IMR-90 (cell line): ENCODE measurements around the gene TADA2A. TPM values are rescaled to one million over a fixed set of nuclear protein-coding genes. Genes with fewer than 3 reads are reported as not detected.

Experiments
- ATAC-seq: fragments of 200-7000 bp; cut with Tn5 transposase; 2 replicates; pipeline ENCODE4 v1.9.1; 2020; ENCODE audit warnings: low read depth, mild to moderate bottlenecking, moderate library complexity
- BruUV-seq: library from RNA; stranded (reverse); fragments of 400-500 nt; replicated peaks from 2 replicates; lab custom pipeline; 2021; lab: Mats Ljungman, UMichigan
- CTCF ChIA-PET: fragments of 300-600 bp; formaldehyde crosslinking; extraction: SDS; loops from one replicate; lab custom pipeline; 2021; ENCODE audit warnings: antibody characterized with exemption; lab: Yijun Ruan, JAX
- POLR2A ChIA-PET: fragments of 300-600 bp; sonication (Branson Sonifier 250); formaldehyde crosslinking; loops from one replicate; lab custom pipeline; 2022; ENCODE audit warnings: antibody characterized with exemption; ENCODE audit not compliant: unreplicated experiment; lab: Charles Lee
- DNase-seq: peaks from one replicate; pipeline ENCODE4 v3.0.0; 2013
- H2AFZ ChIP-seq: replicated peaks from 2 replicates; pipeline ENCODE3; 2013; ENCODE audit warnings: low read length, mild to moderate bottlenecking; ENCODE audit not compliant: poor library complexity
- H2AK5ac ChIP-seq: 2 replicates; pipeline ENCODE4 v1.6.1; 2013; ENCODE audit warnings: low read depth, low read length, inconsistent platforms
- H2AK9ac ChIP-seq: replicated peaks from 2 replicates; pipeline ENCODE3; 2013; ENCODE audit warnings: mild to moderate bottlenecking, low read depth, low read length, moderate library complexity; ENCODE audit not compliant: poor library complexity
- H2BK120ac ChIP-seq: 2 replicates; pipeline ENCODE4 v1.6.1; 2013; ENCODE audit warnings: low read depth, low read length, inconsistent platforms
- H2BK15ac ChIP-seq: 3 replicates; pipeline ENCODE4 v1.6.1; 2013; ENCODE audit warnings: low read depth, low read length, inconsistent platforms
- H2BK20ac ChIP-seq: 2 replicates; pipeline ENCODE4 v1.6.1; 2013; ENCODE audit warnings: low read depth, mild to moderate bottlenecking, inconsistent platforms, low read length, moderate library complexity
- H2BK5ac ChIP-seq: 2 replicates; pipeline ENCODE4 v1.6.1; 2013; ENCODE audit warnings: mild to moderate bottlenecking, low read depth, low read length, inconsistent platforms; ENCODE audit not compliant: poor library complexity, severe bottlenecking
- H3K14ac ChIP-seq: replicated peaks from 2 replicates; pipeline ENCODE4 v1.6.1; 2013; ENCODE audit warnings: low read depth, low read length, inconsistent platforms
- H3K18ac ChIP-seq: 2 replicates; pipeline ENCODE4 v1.6.1; 2013; ENCODE audit warnings: low read depth, low read length, control low read depth
- H3K23ac ChIP-seq: 2 replicates; pipeline ENCODE4 v1.6.1; 2013; ENCODE audit warnings: low read depth, low read length, inconsistent platforms
- H3K27ac ChIP-seq: 2 replicates; pipeline ENCODE4 v1.5.1; 2013; ENCODE audit warnings: mild to moderate bottlenecking, control low read depth, low read length; ENCODE audit not compliant: insufficient read depth
- H3K27me3 ChIP-seq: 2 replicates; pipeline ENCODE4 v1.6.1; 2013; ENCODE audit warnings: low read length; ENCODE audit not compliant: control insufficient read depth, insufficient read depth
- H3K36me3 ChIP-seq: 2 replicates; pipeline ENCODE4 v1.6.1; 2013; ENCODE audit warnings: low read length, mixed read lengths; ENCODE audit not compliant: control insufficient read depth, insufficient read depth
- H3K4ac ChIP-seq: 2 replicates; pipeline ENCODE4 v1.6.1; 2013; ENCODE audit warnings: low read depth, low read length, inconsistent platforms
- H3K4me1 ChIP-seq: 2 replicates; pipeline ENCODE4 v1.6.1; 2013; ENCODE audit warnings: low read length, mixed read lengths; ENCODE audit not compliant: control insufficient read depth, insufficient read depth
- H3K4me2 ChIP-seq: 2 replicates; pipeline ENCODE4 v1.6.1; 2013; ENCODE audit warnings: low read depth, mild to moderate bottlenecking, control low read depth, low read length, moderate library complexity
- H3K4me3 ChIP-seq: 2 replicates; pipeline ENCODE4 v1.5.1; 2013; ENCODE audit warnings: low read depth, mild to moderate bottlenecking, control low read depth, low read length, moderate library complexity; ENCODE audit not compliant: insufficient read depth
- H3K56ac ChIP-seq: 2 replicates; pipeline ENCODE4 v1.6.1; 2013; ENCODE audit warnings: low read length, inconsistent platforms; ENCODE audit not compliant: insufficient read depth; ENCODE audit errors: extremely low read depth
- H3K79me1 ChIP-seq, 2 experiments: 2 replicates each; pipeline ENCODE4 v1.6.1; 2013; ENCODE audit warnings: low read length in 2 of 2, inconsistent platforms in 1 of 2, low read depth in 1 of 2
- H3K9ac ChIP-seq: 2 replicates; pipeline ENCODE4 v1.6.1; 2013; ENCODE audit warnings: low read depth, low read length, control low read depth
- H3K9me1 ChIP-seq: 2 replicates; pipeline ENCODE4 v1.6.1; 2013; ENCODE audit warnings: low read length, inconsistent platforms; ENCODE audit not compliant: insufficient read depth
- H3K9me3 ChIP-seq: 2 replicates; pipeline ENCODE4 v1.6.1; 2013; ENCODE audit warnings: low read length; ENCODE audit not compliant: control insufficient read depth, insufficient read depth
- H4K20me1 ChIP-seq: 2 replicates; pipeline ENCODE4 v1.6.1; 2013; ENCODE audit warnings: low read length, inconsistent platforms; ENCODE audit not compliant: insufficient read depth
- H4K5ac ChIP-seq: 2 replicates; pipeline ENCODE4 v1.6.1; 2013; ENCODE audit warnings: mild to moderate bottlenecking, low read depth, low read length, control low read depth
- H4K8ac ChIP-seq, 2 experiments: 2 replicates each; pipeline ENCODE4 v1.6.1; 2013; ENCODE audit warnings: low read depth in 2 of 2, low read length in 2 of 2, control low read depth in 1 of 2, inconsistent platforms in 1 of 2
- H4K91ac ChIP-seq: 2 replicates; pipeline ENCODE4 v1.6.1; 2013; ENCODE audit warnings: low read depth, low read length, inconsistent platforms; ENCODE audit not compliant: insufficient read depth
- BHLHE40 ChIP-seq: fragments of 150-350 bp; IDR thresholded peaks from 2 replicates; pipeline ENCODE4 v1.6.1; 2016; ENCODE audit warnings: mild to moderate bottlenecking, low read depth, low read length
- CEBPB ChIP-seq: IDR thresholded peaks from 2 replicates; pipeline ENCODE4 v1.6.1; 2012; ENCODE audit warnings: low read depth, low read length, improper control_type of control experiment
- CHD1 ChIP-seq: IDR thresholded peaks from 2 replicates; pipeline ENCODE4 v1.6.1; 2012; ENCODE audit warnings: low read depth, low read length, improper control_type of control experiment
- CTCF ChIP-seq: conservative IDR thresholded peaks from 2 replicates; pipeline ENCODE4 v1.5.1; 2012; ENCODE audit warnings: mild to moderate bottlenecking, low read depth, low read length, improper control_type of control experiment
- ELK1 ChIP-seq: fragments of 150-350 bp; IDR thresholded peaks from 2 replicates; pipeline ENCODE4 v1.6.1; 2016; ENCODE audit warnings: low read depth, mild to moderate bottlenecking, low read length, moderate library complexity, borderline replicate concordance
- FOS ChIP-seq: fragments of 150-350 bp; IDR thresholded peaks from 2 replicates; pipeline ENCODE4 v1.6.1; 2016; ENCODE audit warnings: low read depth, low read length
- MAFK ChIP-seq: IDR thresholded peaks from 2 replicates; pipeline ENCODE4 v1.6.1; 2012; ENCODE audit warnings: low read depth, low read length, improper control_type of control experiment
- MAZ ChIP-seq: IDR thresholded peaks from 2 replicates; pipeline ENCODE4 v1.6.1; 2012; ENCODE audit warnings: low read depth, mild to moderate bottlenecking, low read length, improper control_type of control experiment, moderate library complexity, borderline replicate concordance
- MXI1 ChIP-seq: IDR thresholded peaks from 2 replicates; pipeline ENCODE4 v1.6.1; 2012; ENCODE audit warnings: low read depth, mild to moderate bottlenecking, low read length, moderate library complexity, borderline replicate concordance
- NFE2L2 ChIP-seq: fragments of 150-350 bp; IDR thresholded peaks from 2 replicates; pipeline ENCODE4 v1.6.1; 2016; ENCODE audit warnings: low read depth, mild to moderate bottlenecking, low read length
- RAD21 ChIP-seq: IDR thresholded peaks from 2 replicates; pipeline ENCODE4 v1.6.1; 2012; ENCODE audit warnings: low read length, improper control_type of control experiment
- RCOR1 ChIP-seq: IDR thresholded peaks from 2 replicates; pipeline ENCODE4 v1.6.1; 2012; ENCODE audit warnings: mild to moderate bottlenecking, low read length, improper control_type of control experiment; ENCODE audit not compliant: insufficient replicate concordance
- RFX5 ChIP-seq: IDR thresholded peaks from 2 replicates; pipeline ENCODE4 v1.8.0; 2012; ENCODE audit warnings: low read depth, mild to moderate bottlenecking, low read length, moderate library complexity
- WGBS, 2 experiments: methylation state at CpG; one replicate each; pipeline versions ENCODE4 v1.1.5 to v1.1.7; 2013; ENCODE audit warnings: missing lambda C conversion rate in 2 of 2; ENCODE audit not compliant: insufficient read length in 1 of 2; ENCODE audit errors: extremely low coverage in 2 of 2; 5-methylcytosine and 5-hydroxymethylcytosine counted together
- dilution Hi-C: fragments of 300-500 bp; cut with HindIII; formaldehyde crosslinking; loops from one replicate; pipeline ENCODE4 v1.14.3; 2018; ENCODE audit warnings: low sequenced_read_pairs; ENCODE audit not compliant: unreplicated experiment
- in situ Hi-C: fragments of 300-500 bp; cut with MboI; formaldehyde crosslinking; loops from 3 replicates; pipeline ENCODE4 v1.14.3; 2019; ENCODE audit warnings: low sequenced_read_pairs, inconsistent platforms, mixed read lengths
- intact Hi-C: fragments of 100-400 bp; cut with micrococcal nuclease; formaldehyde crosslinking; loops from 2 replicates; pipeline ENCODE4 v1.10.0; 2022
- polyA plus RNA-seq, 3 experiments: library from polyadenylated mRNA; depleted of rRNA; stranded (reverse); fragments of >200 nt; gene quantifications; 2 replicates each; pipeline ENCODE4 v1.2.3, GENCODE V29; 2012; ENCODE audit warnings: low replicate concordance in 1 of 3
- total RNA-seq: library from RNA; depleted of rRNA; stranded (reverse); fragments of >200 nt; gene quantifications from 2 replicates; pipeline ENCODE4 v1.2.3, GENCODE V29; 2012

The TADA2A gene
- total and polyA plus RNA-seq, 2 of the 4 experiments (the other 2 are of a cell fraction), result 13.1 to 19.7 TPM

GRCh38 chr17:37466471-37466870 is 59.8 kb downstream of the TADA2A start:
- Histone ChIP-seq H2BK20ac (0 out of 2 replicates have a peak overlapping the region, but pooled peaks have one; percentile 16), H3K79me1 (peaks cover 3 to 7% of the 10 kb centered on the region in 2 experiments; a peak in 2 of 4 replicates), H3K9me1 (no peaks in the 10 kb centered on the region), H3K9ac (no peak overlapping the region), H3K14ac (no peak overlapping the region), H3K56ac (no peak overlapping the region), H3K4me2 (no peak overlapping the region), H4K91ac (no peak overlapping the region), H3K27me3 (no peaks in the 10 kb centered on the region), H4K5ac (no peak overlapping the region), H2BK120ac (no peak overlapping the region), H3K36me3 (peaks cover 18% of the 10 kb centered on the region), H4K8ac (no peak overlapping the region), H2BK15ac (no peak overlapping the region), H2AK9ac (no peak overlapping the region), H3K9me3 (no peaks in the 10 kb centered on the region), H3K23ac (no peak overlapping the region), H2AFZ (no peak overlapping the region), H2BK5ac (no peak overlapping the region), H3K27ac (no peak overlapping the region), H2AK5ac (no peak overlapping the region), H4K20me1 (no peaks in the 10 kb centered on the region), H3K18ac (no peak overlapping the region), H3K4me3 (no peak overlapping the region), H3K4ac (no peak overlapping the region), H3K4me1 (no peaks in the 10 kb centered on the region)
- ATAC-seq (no peak), DNase-seq (no peak)
- dilution Hi-C loops (no loop called here), intact Hi-C loops (no loop called here), in situ Hi-C loops (no loop called here)
- BruUV-seq, result no TSS peak
- no CpG with 5 or more reads among the region's 1 CpG for WGBS, 2 experiments
- POLR2A ChIA-PET, result no interaction called here
- TF ChIP-seq RCOR1 (no peak), CTCF (no peak), MXI1 (no peak), BHLHE40 (no peak), MAZ (no peak), RAD21 (no peak), CHD1 (no peak), MAFK (no peak), ELK1 (no peak), CEBPB (no peak), NFE2L2 (no peak), RFX5 (no peak), FOS (no peak)
- CTCF ChIA-PET, result no interaction called here
